ENCODE data around the gene DMKN.

The DMKN gene

DNA sequence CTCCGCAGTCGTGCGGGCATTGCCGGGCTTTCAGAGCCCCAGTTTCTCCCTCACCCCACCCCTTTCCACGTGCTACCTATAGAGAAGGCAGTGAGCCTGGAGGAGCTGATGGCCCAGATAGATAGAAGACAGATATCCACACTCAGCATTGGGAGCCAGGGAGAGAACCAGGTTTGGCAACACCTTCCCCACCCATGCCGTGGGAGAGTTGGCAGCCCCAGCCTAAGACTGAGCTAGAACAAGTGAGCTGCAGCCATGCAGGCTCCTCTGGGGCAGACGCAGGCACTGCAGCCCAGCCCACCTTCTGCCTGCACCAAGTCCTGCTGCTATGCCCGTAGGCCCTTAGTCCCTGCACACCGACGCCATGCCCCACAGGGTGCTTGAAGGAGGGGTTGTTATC, 12.8 kb downstream of the DMKN start:
- no peak for TF ChIP-seq CTCF (IDR thresholded peaks at IDR 0.05; ENCODE audit: borderline replicate concordance, control extremely low read depth, extremely low read depth, insufficient read depth, missing control alignments)
- in situ Hi-C loops (cut with MboI; ENCODE audit: low sequenced_read_pairs, unreplicated experiment), result no loop called here
- DNase-seq (ENCODE audit: low spot score), result no peak

DNA sequence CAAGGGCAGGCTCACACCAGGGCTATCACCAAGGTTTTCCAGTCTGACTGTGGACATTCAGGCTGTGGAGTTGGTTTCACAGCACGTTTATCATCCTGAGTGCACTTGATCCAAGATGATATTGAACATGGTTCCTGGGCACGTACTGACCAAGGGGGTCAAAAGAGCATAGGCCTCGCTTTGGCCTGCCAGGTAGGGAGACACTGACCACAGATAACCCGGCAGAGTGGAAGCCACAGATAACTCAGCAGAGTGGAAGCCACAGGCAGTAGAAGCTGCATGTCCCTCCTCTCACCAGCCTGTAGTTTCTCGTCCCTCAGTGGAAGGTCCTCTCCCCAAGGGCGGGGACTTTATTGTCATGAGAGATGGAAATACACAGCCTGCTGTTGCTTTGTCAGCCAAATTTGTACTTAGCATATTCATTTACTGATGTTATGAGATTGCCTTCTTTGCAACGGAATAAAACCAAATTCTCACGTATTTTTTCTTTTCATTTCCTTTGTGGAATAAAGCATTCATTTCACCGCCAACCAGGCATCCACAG, 14.4 kb downstream of the DMKN start:
- in situ Hi-C loops (cut with MboI; ENCODE audit: low sequenced_read_pairs, unreplicated experiment), result loop anchor here (10.0 kb wide), 1 partner anchor 144 kb away; the partner anchor contains the start of gene FFAR3
- TF ChIP-seq CTCF (IDR thresholded peaks at IDR 0.05; ENCODE audit: borderline replicate concordance, control extremely low read depth, extremely low read depth, insufficient read depth, missing control alignments), result no peak
- DNase-seq (ENCODE audit: low spot score), result no peak

DNA sequence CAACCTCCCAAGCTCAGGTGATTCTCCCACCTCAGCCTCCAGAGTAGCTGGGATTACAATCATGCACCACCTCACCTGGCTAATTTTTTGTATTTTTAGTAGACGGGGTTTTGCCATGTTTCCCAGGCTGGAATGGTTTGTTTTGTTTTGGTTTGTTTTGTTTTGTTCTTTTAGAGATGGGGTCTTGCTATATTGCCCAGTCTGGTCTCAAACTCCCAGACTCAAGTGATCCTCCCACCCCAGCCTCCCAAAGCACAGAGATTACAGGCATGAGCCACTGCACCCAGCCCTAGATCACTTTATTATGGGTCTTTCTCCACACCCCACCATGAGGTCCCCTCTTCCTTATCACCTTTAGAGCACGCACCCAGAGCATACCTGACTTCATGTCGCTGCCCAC, 15.2 kb downstream of the DMKN start:
- no peak for DNase-seq (ENCODE audit: low spot score)
- no peak for TF ChIP-seq CTCF (IDR thresholded peaks at IDR 0.05; ENCODE audit: borderline replicate concordance, control extremely low read depth, extremely low read depth, insufficient read depth, missing control alignments)
- in situ Hi-C loops (cut with MboI; ENCODE audit: low sequenced_read_pairs, unreplicated experiment), result loop anchor here (10.0 kb wide), 1 partner anchor 143 kb away; the partner anchor contains the start of gene FFAR3

GRCh38 chr19:35497406-35497805, 16.0 kb downstream of the DMKN start:
- in situ Hi-C loops (cut with MboI; ENCODE audit: low sequenced_read_pairs, unreplicated experiment), result loop anchor here (10.0 kb wide), 1 partner anchor 143 kb away; the partner anchor contains the start of gene FFAR3
- DNase-seq (ENCODE audit: low spot score), result no peak
- TF ChIP-seq CTCF (IDR thresholded peaks at IDR 0.05; ENCODE audit: borderline replicate concordance, control extremely low read depth, extremely low read depth, insufficient read depth, missing control alignments), result no peak

DNA sequence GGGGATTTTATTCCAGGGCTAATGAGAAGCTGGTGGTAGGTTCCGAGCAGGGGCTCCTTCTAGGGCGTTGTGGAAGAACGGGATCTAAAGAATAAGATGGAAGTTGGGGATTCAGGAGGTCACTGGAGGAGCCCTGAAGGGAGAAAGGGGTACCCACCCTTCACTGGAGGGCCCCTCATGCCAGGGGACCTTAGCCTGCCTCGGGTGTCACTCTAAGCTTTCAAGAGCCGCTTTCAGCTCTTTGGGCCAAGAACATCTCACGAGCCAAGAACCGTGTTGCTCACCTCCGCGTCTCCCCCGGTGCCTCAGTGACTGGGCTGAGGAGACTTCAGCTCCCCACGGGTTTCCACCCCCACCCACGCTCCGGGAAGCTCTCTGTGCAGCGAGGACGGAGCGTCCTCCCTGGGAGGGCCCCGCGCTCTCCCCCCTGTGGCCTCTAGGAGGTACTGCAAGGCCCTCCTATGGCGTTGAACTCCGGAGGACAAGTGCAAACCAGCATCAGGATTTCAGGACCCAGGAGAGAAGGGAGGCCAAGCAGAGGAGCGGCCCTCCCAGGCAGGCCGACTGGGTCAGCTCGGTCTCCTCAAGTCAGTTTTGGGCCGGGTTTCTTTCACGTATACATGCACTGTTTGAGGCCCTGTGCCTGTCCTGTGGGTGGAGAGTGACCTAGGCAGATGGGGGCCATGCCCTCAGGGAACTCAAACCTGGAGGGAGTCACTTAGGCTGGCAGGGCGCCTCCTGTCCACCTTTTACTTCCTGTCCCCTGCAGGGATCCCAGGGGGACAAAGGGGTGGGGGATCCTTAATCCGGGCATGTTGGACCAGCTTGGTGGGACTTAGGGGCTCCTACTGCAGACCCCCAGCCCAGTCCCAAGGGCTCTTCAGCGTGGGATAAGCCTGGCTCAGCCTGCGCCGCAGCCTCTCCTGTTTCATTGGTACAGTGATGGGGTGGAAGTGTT, 18.1 kb downstream of the DMKN start:
- peak; percentile 92 for DNase-seq (ENCODE audit: low spot score)
- in situ Hi-C loops (cut with MboI; ENCODE audit: low sequenced_read_pairs, unreplicated experiment), result loop anchor here (10.0 kb wide), 1 partner anchor 141 kb away; the partner anchor contains the start of gene FFAR3
- TF ChIP-seq CTCF (IDR thresholded peaks at IDR 0.05; ENCODE audit: borderline replicate concordance, control extremely low read depth, extremely low read depth, insufficient read depth, missing control alignments), result peak; percentile 96

DNA sequence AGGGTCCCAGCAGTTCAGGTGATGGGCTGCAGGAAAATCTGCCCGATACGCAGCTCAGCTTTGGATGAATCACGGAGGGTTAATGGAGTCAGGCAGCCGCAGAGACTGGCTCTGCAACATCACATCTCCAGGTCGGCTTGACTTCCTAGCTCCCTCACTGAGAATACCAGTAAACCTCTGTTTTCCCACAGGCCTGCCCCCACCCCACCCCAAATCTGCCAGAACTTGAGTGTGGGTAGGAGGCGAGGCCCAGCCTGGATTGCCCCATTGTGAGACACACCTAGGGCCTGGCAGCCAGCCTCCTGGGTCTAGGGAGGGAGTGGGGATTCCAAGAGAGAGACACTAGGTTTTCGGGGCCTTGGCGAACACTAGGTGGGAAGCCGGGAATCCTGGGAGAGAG, 19.5 kb downstream of the DMKN start:
- DNase-seq (ENCODE audit: low spot score), result no peak
- no peak for TF ChIP-seq CTCF (IDR thresholded peaks at IDR 0.05; ENCODE audit: borderline replicate concordance, control extremely low read depth, extremely low read depth, insufficient read depth, missing control alignments)
- in situ Hi-C loops (cut with MboI; ENCODE audit: low sequenced_read_pairs, unreplicated experiment), result loop anchor here (10.0 kb wide), 1 partner anchor 139 kb away; the partner anchor contains the start of gene FFAR3

Data from GM13976 (cell line).